GM12878 (cell line): ENCODE data around the gene NUP210L.

Experiments used
- BCL11A ChIP-seq: IDR thresholded peaks from 2 replicates; pipeline ENCODE4 v1.6.1; 2011; ENCODE audit warnings: low read depth, low read length
- GABPA ChIP-seq: IDR thresholded peaks from 2 replicates; pipeline ENCODE4 v1.6.1; 2014; ENCODE audit warnings: antibody characterized with exemption, low read depth, mild to moderate bottlenecking, inconsistent platforms
- JUNB ChIP-seq: IDR thresholded peaks from 2 replicates; pipeline ENCODE4 v1.6.1; 2016; ENCODE audit warnings: antibody characterized with exemption, mild to moderate bottlenecking
- MYC ChIP-seq: IDR thresholded peaks from 2 replicates; pipeline ENCODE4 v1.6.1; 2011; ENCODE audit warnings: mild to moderate bottlenecking, low read length, moderate library complexity, inconsistent platforms; ENCODE audit not compliant: insufficient read depth, insufficient replicate concordance, insufficient read length, severe bottlenecking
- NRF1 ChIP-seq: conservative IDR thresholded peaks from 2 replicates; pipeline ENCODE4 v1.6.1; 2011; ENCODE audit warnings: mild to moderate bottlenecking, low read depth, low read length, improper control_type of control experiment
- POLR2A ChIP-seq: IDR thresholded peaks from 2 replicates; pipeline ENCODE4 v1.6.1; 2011; ENCODE audit warnings: low read depth, mild to moderate bottlenecking, low read length
- RAD51 ChIP-seq: fragments of 450-650 bp; IDR thresholded peaks from 2 replicates; pipeline ENCODE4 v1.6.1; 2016; ENCODE audit warnings: moderate library complexity, mild to moderate bottlenecking, inconsistent platforms
- RELA ChIP-seq: fragments of 450-650 bp; IDR thresholded peaks from 2 replicates; pipeline ENCODE4 v1.8.0; 2014; ENCODE audit warnings: borderline replicate concordance; ENCODE audit not compliant: partially characterized antibody
- SREBF1 ChIP-seq: IDR thresholded peaks from 2 replicates; pipeline ENCODE4 v1.6.1; 2012; ENCODE audit warnings: mild to moderate bottlenecking, low read length
- ZNF384 ChIP-seq: IDR thresholded peaks from 2 replicates; pipeline ENCODE4 v1.6.1; 2012; ENCODE audit warnings: low read depth, mild to moderate bottlenecking, low read length, improper control_type of control experiment, borderline replicate concordance
- TF ChIP-seq, protein P1 (sequence below): IDR thresholded peaks from 2 replicates; pipeline ENCODE4 v1.6.1; 2012; ENCODE audit warnings: low read depth, low read length, improper control_type of control experiment
- TF ChIP-seq, protein P2 (sequence below): fragments of 450-650 bp; IDR thresholded peaks from 2 replicates; pipeline ENCODE4 v1.6.1; 2017; ENCODE audit warnings: mild to moderate bottlenecking, moderate library complexity
- TF ChIP-seq, protein P3 (sequence below): fragments of 150-350 bp; IDR thresholded peaks from 2 replicates; pipeline ENCODE4 v1.6.1; 2016; ENCODE audit warnings: low read depth, low read length
- TF ChIP-seq, protein P4 (sequence below), 3 experiments: IDR thresholded peaks in 2 of 3; conservative IDR thresholded peaks in 1 of 3; 2 replicates each; pipeline ENCODE4 v1.5.1; 2011; ENCODE audit warnings: low read depth in 3 of 3, low read length in 3 of 3, mild to moderate bottlenecking in 3 of 3, control low read depth in 2 of 3, moderate library complexity in 2 of 3, inconsistent platforms in 1 of 3, mixed read lengths in 1 of 3; ENCODE audit not compliant: control insufficient read depth in 2 of 3, insufficient read depth in 1 of 3; ENCODE audit errors: extremely low read depth in 1 of 3

DNA sequence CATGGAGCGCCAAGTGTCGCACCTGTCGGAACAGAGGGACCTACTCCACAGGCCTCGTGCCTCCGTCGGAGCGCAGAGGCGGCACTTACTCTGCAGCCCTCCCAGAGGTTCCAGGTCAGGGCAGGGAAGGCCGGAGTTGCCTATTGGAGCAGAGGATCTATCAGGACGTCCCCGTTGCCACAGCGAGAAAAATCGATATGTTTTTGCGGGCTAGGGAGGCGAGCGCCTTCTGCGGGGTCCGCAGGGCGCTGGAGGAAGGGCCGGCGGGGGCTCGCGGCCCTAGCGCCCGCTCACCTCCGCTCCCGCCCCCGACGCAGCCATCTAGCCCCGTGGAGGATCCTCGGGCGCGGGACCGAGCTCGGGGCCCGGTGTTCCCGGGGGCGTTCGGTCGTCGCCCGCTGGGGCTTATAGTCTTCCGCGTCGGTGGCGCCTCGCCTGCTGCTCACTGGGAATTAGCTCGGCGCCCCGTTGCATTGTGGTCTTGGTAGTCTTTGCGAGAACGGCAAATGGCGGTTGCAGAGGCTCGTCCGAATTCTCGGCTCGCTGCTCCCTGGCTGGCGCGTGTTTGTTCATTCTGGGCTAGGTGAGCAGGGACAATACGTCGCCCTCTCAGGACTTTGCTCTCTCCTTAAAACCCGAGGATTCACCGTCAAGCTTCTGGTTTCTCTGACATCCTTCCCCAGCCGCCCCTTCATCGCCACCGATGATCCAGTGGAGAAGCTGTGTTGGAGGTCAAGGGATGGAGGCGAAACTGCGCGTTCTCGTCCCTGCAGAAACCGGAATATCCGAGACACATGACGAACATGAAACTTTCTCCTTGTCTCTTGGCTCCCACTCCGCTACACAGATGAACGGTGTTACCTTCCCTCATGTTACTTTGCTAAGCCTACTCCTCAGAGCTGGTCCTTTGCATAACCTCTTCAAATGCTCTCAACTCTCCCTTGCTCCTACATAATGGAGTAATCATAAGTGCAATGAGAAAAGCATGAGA, 177.3 kb downstream of the NUP210L start, which contains the start of gene JTB:
- TF ChIP-seq, protein P1, sequence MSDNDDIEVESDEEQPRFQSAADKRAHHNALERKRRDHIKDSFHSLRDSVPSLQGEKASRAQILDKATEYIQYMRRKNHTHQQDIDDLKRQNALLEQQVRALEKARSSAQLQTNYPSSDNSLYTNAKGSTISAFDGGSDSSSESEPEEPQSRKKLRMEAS, result peak; percentile 31; the same call in 1 of the 2 replicates
- no peak for TF ChIP-seq RAD51
- TF ChIP-seq GABPA, result no peak
- TF ChIP-seq, protein P2, sequence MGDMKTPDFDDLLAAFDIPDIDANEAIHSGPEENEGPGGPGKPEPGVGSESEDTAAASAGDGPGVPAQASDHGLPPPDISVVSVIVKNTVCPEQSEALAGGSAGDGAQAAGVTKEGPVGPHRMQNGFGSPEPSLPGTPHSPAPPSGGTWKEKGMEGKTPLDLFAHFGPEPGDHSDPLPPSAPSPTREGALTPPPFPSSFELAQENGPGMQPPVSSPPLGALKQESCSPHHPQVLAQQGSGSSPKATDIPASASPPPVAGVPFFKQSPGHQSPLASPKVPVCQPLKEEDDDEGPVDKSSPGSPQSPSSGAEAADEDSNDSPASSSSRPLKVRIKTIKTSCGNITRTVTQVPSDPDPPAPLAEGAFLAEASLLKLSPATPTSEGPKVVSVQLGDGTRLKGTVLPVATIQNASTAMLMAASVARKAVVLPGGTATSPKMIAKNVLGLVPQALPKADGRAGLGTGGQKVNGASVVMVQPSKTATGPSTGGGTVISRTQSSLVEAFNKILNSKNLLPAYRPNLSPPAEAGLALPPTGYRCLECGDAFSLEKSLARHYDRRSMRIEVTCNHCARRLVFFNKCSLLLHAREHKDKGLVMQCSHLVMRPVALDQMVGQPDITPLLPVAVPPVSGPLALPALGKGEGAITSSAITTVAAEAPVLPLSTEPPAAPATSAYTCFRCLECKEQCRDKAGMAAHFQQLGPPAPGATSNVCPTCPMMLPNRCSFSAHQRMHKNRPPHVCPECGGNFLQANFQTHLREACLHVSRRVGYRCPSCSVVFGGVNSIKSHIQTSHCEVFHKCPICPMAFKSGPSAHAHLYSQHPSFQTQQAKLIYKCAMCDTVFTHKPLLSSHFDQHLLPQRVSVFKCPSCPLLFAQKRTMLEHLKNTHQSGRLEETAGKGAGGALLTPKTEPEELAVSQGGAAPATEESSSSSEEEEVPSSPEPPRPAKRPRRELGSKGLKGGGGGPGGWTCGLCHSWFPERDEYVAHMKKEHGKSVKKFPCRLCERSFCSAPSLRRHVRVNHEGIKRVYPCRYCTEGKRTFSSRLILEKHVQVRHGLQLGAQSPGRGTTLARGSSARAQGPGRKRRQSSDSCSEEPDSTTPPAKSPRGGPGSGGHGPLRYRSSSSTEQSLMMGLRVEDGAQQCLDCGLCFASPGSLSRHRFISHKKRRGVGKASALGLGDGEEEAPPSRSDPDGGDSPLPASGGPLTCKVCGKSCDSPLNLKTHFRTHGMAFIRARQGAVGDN, result no peak
- TF ChIP-seq, protein P3, sequence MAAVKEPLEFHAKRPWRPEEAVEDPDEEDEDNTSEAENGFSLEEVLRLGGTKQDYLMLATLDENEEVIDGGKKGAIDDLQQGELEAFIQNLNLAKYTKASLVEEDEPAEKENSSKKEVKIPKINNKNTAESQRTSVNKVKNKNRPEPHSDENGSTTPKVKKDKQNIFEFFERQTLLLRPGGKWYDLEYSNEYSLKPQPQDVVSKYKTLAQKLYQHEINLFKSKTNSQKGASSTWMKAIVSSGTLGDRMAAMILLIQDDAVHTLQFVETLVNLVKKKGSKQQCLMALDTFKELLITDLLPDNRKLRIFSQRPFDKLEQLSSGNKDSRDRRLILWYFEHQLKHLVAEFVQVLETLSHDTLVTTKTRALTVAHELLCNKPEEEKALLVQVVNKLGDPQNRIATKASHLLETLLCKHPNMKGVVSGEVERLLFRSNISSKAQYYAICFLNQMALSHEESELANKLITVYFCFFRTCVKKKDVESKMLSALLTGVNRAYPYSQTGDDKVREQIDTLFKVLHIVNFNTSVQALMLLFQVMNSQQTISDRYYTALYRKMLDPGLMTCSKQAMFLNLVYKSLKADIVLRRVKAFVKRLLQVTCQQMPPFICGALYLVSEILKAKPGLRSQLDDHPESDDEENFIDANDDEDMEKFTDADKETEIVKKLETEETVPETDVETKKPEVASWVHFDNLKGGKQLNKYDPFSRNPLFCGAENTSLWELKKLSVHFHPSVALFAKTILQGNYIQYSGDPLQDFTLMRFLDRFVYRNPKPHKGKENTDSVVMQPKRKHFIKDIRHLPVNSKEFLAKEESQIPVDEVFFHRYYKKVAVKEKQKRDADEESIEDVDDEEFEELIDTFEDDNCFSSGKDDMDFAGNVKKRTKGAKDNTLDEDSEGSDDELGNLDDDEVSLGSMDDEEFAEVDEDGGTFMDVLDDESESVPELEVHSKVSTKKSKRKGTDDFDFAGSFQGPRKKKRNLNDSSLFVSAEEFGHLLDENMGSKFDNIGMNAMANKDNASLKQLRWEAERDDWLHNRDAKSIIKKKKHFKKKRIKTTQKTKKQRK, result no peak
- TF ChIP-seq BCL11A, result no peak
- peak; percentile 38 for TF ChIP-seq MYC
- peak; percentile 95 for TF ChIP-seq POLR2A
- no peak for TF ChIP-seq ZNF384
- TF ChIP-seq, protein P4, sequence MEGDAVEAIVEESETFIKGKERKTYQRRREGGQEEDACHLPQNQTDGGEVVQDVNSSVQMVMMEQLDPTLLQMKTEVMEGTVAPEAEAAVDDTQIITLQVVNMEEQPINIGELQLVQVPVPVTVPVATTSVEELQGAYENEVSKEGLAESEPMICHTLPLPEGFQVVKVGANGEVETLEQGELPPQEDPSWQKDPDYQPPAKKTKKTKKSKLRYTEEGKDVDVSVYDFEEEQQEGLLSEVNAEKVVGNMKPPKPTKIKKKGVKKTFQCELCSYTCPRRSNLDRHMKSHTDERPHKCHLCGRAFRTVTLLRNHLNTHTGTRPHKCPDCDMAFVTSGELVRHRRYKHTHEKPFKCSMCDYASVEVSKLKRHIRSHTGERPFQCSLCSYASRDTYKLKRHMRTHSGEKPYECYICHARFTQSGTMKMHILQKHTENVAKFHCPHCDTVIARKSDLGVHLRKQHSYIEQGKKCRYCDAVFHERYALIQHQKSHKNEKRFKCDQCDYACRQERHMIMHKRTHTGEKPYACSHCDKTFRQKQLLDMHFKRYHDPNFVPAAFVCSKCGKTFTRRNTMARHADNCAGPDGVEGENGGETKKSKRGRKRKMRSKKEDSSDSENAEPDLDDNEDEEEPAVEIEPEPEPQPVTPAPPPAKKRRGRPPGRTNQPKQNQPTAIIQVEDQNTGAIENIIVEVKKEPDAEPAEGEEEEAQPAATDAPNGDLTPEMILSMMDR (IDR thresholded peaks at IDR 0.05 in 2 of 3, conservative IDR thresholded peaks at IDR 0.05 in 1 of 3; ENCODE audit: control insufficient read depth in 2 of 3, extremely low read depth in 1 of 3, insufficient read depth in 1 of 3, low read depth in 3 of 3, low read length in 3 of 3), result no peak
- TF ChIP-seq SREBF1, result no peak; the same call in 1 of the 2 replicates
- no peak for TF ChIP-seq NRF1
- peak; percentile 35 for TF ChIP-seq JUNB
- TF ChIP-seq RELA, result peak; percentile 18
